Central memory CD8-positive, alpha-beta T cell (primary cell): Measurements from ENCODE around the gene JCHAIN.
A peak's percentile ranks its signal among the peaks of the same experiment; 100 is the strongest.

Experiments
- ATAC-seq: fragments of 150-1000 bp; cut with Tn5 transposase; replicated peaks from 2 replicates; pipeline ENCODE4 v1.10.0; 2022; ENCODE audit warnings: mild to moderate bottlenecking, moderate FRiP score, moderate number of reproducible peaks; ENCODE audit not compliant: poor library complexity, severe bottlenecking; ENCODE audit errors: extremely low read depth
- DNase-seq, 2 donors: peaks; one replicate each; pipeline ENCODE4 v3.0.0; 2021; ENCODE audit warnings: low spot score in 2 of 2
- H3K27ac Mint-ChIP-seq: one replicate; pipeline ENCODE4 v1.8.0; 2022; ENCODE audit warnings: low read depth, mild to moderate bottlenecking, moderate library complexity, mixed read lengths
- H3K27me3 Mint-ChIP-seq: one replicate; pipeline ENCODE4 v1.8.0; 2022; ENCODE audit warnings: mixed read lengths
- H3K36me3 Mint-ChIP-seq: one replicate; pipeline ENCODE4 v1.8.0; 2022; ENCODE audit warnings: mild to moderate bottlenecking, moderate library complexity, mixed read lengths; ENCODE audit not compliant: insufficient read depth
- H3K4me1 Mint-ChIP-seq: one replicate; pipeline ENCODE4 v1.8.0; 2022; ENCODE audit warnings: mixed read lengths
- H3K4me3 Mint-ChIP-seq: one replicate; pipeline ENCODE4 v1.8.0; 2022; ENCODE audit warnings: mild to moderate bottlenecking, moderate library complexity, mixed read lengths
- H3K9me3 Mint-ChIP-seq: one replicate; pipeline ENCODE4 v1.8.0; 2022; ENCODE audit warnings: mixed read lengths

JCHAIN gene

DNA sequence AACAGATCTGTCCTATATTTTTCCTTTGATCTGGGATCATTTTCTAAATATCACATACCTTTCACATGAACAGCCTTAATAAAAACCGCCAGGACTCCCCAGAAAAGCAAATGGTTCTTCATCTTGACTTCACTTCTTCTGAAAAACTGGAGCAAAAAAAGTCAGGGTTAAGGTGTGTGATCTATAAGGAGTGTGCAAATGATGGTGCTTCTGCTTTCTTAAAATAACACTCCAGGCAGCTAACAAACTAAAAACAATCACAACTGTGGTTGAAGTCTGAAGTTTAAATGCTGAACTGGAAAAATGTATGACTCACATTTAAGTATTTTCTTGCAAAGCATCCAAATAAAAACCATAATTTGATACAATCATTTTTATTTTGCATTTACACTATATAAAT lies at the start of gene JCHAIN:
TSS of gene JCHAIN (minus strand) at position 140 of the 400 bp plus-strand sequence. CDS start at position 122, 18 bp downstream.
- H3K27ac Mint-ChIP-seq, result no peak within 1 kb of the TSS
- H3K36me3 Mint-ChIP-seq, result no peaks in the 10 kb centered on the region
- ATAC-seq (no peak), DNase-seq (no peak)
- no peaks in the 10 kb centered on the region for H3K9me3 Mint-ChIP-seq
- H3K4me1 Mint-ChIP-seq, result no peaks in the 10 kb centered on the region
- no peak within 1 kb of the TSS for H3K4me3 Mint-ChIP-seq
- H3K27me3 Mint-ChIP-seq, result peaks cover 17% of the 10 kb centered on the region

DNA sequence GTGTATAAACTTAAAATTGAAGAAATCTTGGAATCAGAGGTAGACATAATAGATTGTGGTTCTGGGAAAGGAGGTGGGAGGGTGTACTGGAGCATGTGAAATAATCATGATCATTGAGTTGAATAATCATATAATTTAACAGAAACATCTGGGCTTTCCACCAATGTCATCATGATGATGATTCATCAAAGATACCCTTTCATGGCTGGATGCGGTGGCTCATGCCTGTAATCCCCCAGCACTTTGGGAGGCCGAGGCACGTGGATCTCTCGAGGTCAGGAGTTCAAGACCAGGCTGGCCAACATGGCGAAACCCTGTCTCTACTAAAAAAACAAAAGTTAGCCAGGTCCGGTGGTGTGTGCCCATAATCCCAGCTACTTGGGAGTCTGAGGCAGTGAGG lies 48.8 kb upstream of the JCHAIN start:
- Mint-ChIP-seq H3K27me3 (no peaks in the 10 kb centered on the region), H3K36me3 (no peaks in the 10 kb centered on the region), H3K27ac (no peak overlapping the region), H3K4me3 (no peak overlapping the region), H3K9me3 (no peaks in the 10 kb centered on the region), H3K4me1 (peaks cover 21% of the 10 kb centered on the region)
- no peak for DNase-seq
- ATAC-seq, result no peak

GRCh38 chr4:70714079-70714887 lies 48.0 kb upstream of the JCHAIN start:
- ATAC-seq, result no peak

DNA sequence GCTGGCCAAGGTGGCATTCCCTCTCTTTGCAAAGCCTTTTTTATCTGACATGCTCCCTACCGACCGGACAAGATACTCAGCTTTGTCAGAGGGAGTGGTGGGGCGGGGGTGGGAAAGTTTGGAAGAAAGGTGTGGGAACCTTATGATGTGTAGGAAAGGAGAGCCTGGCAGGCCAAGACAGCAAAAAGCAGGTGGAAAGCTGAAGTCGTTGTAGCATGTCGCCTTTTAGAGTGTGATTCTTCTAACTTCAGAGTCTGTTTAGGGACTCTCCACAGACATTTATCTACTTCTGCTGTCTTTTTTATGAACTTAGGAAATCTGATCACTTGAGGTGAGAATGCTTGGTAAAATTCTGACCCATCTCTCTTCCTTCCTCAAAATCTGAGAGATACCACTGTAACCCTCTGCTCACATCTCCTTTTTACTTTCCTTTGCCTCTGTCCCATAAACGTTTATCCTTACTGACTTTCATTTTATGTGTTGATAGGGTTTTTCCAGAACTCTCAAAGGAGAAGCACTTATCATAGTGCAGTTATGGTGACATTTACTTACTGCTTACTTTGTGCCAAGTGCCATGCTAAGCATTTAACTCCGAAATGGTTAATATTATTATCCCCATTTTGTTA lies 47.3 kb upstream of the JCHAIN start:
- no peak overlapping the region for H3K27ac Mint-ChIP-seq
- H3K4me3 Mint-ChIP-seq, result no peak overlapping the region

More at GRCh38 chr4:70714079-70714887, 48.0 kb upstream of the JCHAIN start:
- Mint-ChIP-seq H3K4me1 (peaks cover 21% of the 10 kb centered on the region), H3K27me3 (no peaks in the 10 kb centered on the region), H3K4me3 (no peak overlapping the region), H3K27ac (no peak overlapping the region), H3K36me3 (no peaks in the 10 kb centered on the region), H3K9me3 (no peaks in the 10 kb centered on the region)
- DNase-seq, result no peak

GRCh38 chr4:70712604-70713452 lies 46.5 kb upstream of the JCHAIN start:
- Mint-ChIP-seq H3K36me3 (no peaks in the 10 kb centered on the region), H3K27me3 (no peaks in the 10 kb centered on the region), H3K9me3 (no peaks in the 10 kb centered on the region), H3K27ac (no peak overlapping the region), H3K4me1 (peaks cover 21% of the 10 kb centered on the region), H3K4me3 (no peak overlapping the region)
- no peak for ATAC-seq
- DNase-seq, result no peak

More for the DNA sequence above, 47.3 kb upstream of the JCHAIN start:
- H3K27me3 Mint-ChIP-seq, result no peaks in the 10 kb centered on the region
- no peak for DNase-seq
- no peak for ATAC-seq
- peaks cover 21% of the 10 kb centered on the region for H3K4me1 Mint-ChIP-seq
- no peaks in the 10 kb centered on the region for H3K36me3 Mint-ChIP-seq
- no peaks in the 10 kb centered on the region for H3K9me3 Mint-ChIP-seq

GRCh38 chr4:70712150-70712549 lies 45.8 kb upstream of the JCHAIN start:
- Mint-ChIP-seq H3K36me3 (no peaks in the 10 kb centered on the region), H3K4me3 (no peak overlapping the region), H3K27ac (peak overlapping the region; percentile 32), H3K4me1 (peaks cover 16% of the 10 kb centered on the region), H3K9me3 (no peaks in the 10 kb centered on the region), H3K27me3 (no peaks in the 10 kb centered on the region)
- DNase-seq (no peak), ATAC-seq (no peak)

DNA sequence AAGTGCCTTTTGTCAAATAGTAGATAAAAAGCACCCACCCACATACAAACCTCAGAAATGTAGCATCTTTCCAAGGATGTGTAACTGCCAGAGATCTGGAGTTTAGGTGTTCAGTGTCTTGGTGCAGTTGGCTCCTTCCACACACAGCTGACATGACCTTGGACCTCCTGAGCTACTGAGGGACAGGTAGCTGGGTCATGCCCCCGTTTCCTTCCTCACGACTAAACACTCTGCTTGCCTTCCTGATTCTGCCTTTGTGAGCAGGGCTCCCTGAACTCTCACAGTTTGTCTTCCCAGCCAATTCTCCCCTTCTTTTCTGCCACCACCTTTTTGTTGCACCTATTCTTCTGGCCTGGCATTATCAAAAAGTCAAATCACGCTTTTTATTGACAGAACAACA lies 45.3 kb upstream of the JCHAIN start:
- Mint-ChIP-seq H3K4me3 (no peak overlapping the region), H3K27ac (peak overlapping the region; percentile 32), H3K36me3 (no peaks in the 10 kb centered on the region), H3K9me3 (no peaks in the 10 kb centered on the region), H3K4me1 (peaks cover 15% of the 10 kb centered on the region), H3K27me3 (no peaks in the 10 kb centered on the region)
- no peak for DNase-seq
- ATAC-seq, result no peak

DNA sequence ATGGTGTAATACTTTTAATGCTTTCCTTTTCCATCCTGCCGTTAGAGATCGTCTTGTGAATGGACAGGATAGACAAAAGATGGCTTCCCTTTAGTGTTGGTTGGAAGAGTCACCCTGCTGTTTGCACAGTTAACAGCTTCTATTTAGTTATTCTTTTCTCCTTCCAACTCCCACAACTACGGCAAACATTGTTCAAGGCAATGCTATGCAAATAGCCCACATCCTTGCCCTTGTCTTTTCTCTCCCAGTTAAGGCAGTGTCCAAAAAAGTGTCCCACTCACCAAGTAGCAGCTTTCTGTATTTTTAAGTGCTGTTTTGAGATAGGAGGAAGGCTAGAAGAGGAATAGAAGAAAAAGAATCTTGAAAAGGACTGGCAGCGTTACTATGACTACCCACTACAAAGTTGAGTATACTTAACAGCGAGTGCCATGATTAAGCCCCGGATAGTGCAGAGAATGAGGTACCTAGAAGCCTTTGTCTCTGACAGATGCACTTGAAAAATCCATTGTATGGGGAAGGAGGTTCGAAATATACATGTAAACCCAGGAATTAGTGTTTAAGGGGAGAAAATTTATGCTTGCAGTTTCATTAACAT lies 43.4 kb upstream of the JCHAIN start:
- no peaks in the 10 kb centered on the region for H3K27me3 Mint-ChIP-seq
- peaks cover 27% of the 10 kb centered on the region for H3K4me1 Mint-ChIP-seq
- H3K4me3 Mint-ChIP-seq, result no peak overlapping the region
- H3K36me3 Mint-ChIP-seq, result peaks cover 2% of the 10 kb centered on the region
- ATAC-seq, result no peak
- DNase-seq, result no peak
- H3K27ac Mint-ChIP-seq, result no peak overlapping the region
- no peaks in the 10 kb centered on the region for H3K9me3 Mint-ChIP-seq

DNA sequence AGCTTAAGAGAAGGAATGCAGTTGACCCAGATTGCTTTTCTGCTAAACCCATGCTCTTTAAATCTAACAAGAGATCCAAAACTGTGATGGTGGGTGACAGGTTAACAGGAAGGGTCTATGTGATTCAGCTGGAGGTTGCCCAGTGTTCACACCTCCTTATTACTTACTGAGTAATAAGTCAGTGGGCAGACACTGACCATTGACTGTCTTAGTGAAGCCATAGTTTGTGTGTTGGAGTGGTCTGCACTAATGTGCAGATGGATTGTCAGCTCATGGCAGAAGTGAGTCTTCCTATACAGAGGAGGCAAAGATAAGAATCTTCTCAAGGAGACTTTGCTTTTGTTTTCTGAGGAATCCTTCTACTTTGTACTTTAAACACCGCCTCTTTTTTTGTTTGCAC lies 40.2 kb upstream of the JCHAIN start:
- H3K27me3 Mint-ChIP-seq, result no peaks in the 10 kb centered on the region
- peak overlapping the region; percentile 88 for H3K27ac Mint-ChIP-seq
- ATAC-seq (no peak), DNase-seq (no peak)
- peaks cover 5% of the 10 kb centered on the region for H3K36me3 Mint-ChIP-seq
- peaks cover 23% of the 10 kb centered on the region for H3K4me1 Mint-ChIP-seq
- H3K9me3 Mint-ChIP-seq, result no peaks in the 10 kb centered on the region
- peak overlapping the region; percentile 86 for H3K4me3 Mint-ChIP-seq

GRCh38 chr4:70706044-70706461 lies 39.7 kb upstream of the JCHAIN start:
- no peak for DNase-seq
- ATAC-seq, result no peak
- Mint-ChIP-seq H3K27me3 (no peaks in the 10 kb centered on the region), H3K36me3 (peaks cover 5% of the 10 kb centered on the region), H3K4me1 (peaks cover 23% of the 10 kb centered on the region), H3K4me3 (peak overlapping the region; percentile 86), H3K27ac (peak overlapping the region; percentile 88), H3K9me3 (no peaks in the 10 kb centered on the region)

DNA sequence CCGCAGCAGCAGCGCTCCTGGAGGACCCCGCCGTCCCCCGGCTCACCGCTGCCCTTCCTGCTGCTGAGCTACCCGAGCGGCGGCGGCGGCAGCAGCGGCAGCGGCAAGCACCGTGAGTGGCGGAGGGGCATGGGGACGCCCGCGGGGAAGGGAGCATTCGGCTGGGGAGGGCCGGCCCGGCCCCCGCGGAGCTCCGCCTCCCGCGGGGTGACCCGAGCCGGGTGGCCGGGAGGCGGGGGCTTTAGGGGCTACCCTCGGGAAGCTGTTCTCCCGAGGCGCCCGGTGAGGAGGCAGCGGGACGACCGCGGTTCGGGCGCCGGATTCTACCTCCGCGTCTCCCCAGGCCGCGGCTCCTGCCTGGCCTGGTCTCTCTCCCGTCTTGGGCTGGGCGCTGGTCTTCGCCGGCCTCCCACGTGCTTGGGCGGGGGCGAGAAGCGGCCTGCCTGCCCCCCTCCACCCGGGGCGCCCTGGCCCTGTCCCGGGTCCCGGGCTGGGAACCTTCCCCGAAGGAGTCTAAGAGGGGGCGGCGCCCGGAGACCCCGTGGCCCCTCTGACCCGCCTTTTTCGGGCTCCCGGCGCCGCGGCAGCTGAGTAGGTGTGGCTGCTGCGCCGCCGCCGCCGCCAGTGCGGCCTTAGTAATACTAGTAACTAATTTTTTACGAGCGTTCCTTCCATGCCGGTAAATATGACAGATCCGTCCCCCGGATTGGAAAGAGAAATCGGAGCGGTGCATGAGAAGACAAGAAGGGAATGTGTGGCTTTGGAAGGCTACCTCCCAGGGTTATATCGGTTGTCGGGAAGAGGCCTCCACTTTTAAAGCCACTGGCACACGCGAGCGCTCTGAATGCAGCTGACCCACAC lies 39.1 kb upstream of the JCHAIN start:
- peak; percentile 52 for DNase-seq
- H3K4me3 Mint-ChIP-seq, result peak overlapping the region; percentile 86
- H3K4me1 Mint-ChIP-seq, result peaks cover 23% of the 10 kb centered on the region
- no peaks in the 10 kb centered on the region for H3K9me3 Mint-ChIP-seq
- peaks cover 5% of the 10 kb centered on the region for H3K36me3 Mint-ChIP-seq
- H3K27ac Mint-ChIP-seq, result peak overlapping the region; percentile 88
- peak; percentile 77 for ATAC-seq
- H3K27me3 Mint-ChIP-seq, result no peaks in the 10 kb centered on the region

GRCh38 chr4:70704931-70705182 lies 38.5 kb upstream of the JCHAIN start:
- Mint-ChIP-seq H3K4me3 (peak overlapping the region; percentile 86), H3K36me3 (peaks cover 5% of the 10 kb centered on the region), H3K4me1 (peaks cover 23% of the 10 kb centered on the region), H3K9me3 (no peaks in the 10 kb centered on the region), H3K27me3 (no peaks in the 10 kb centered on the region), H3K27ac (no peak overlapping the region)
- ATAC-seq, result no peak
- no peak for DNase-seq
